Effector memory CD4-positive, alpha-beta T cell (primary cell): ENCODE data around the gene KRT83.

Experiments used
- DNase-seq, 3 donors: peaks; one replicate each; pipeline ENCODE4 v3.0.0-alpha.2; 2020
- H3K27ac ChIP-seq: 2 replicates; pipeline ENCODE4 v1.7.0; 2013; ENCODE audit warnings: mild to moderate bottlenecking, low read length, moderate library complexity; ENCODE audit not compliant: insufficient read depth, poor library complexity, severe bottlenecking
- H3K27me3 ChIP-seq: replicated peaks from 2 replicates; pipeline ENCODE4 v1.7.0; 2013; ENCODE audit warnings: mild to moderate bottlenecking, low read length; ENCODE audit not compliant: insufficient read depth, control insufficient read depth, poor library complexity, severe bottlenecking
- H3K36me3 ChIP-seq: 2 replicates; pipeline ENCODE4 v1.7.0; 2013; ENCODE audit warnings: mild to moderate bottlenecking, low read length, moderate library complexity; ENCODE audit not compliant: control insufficient read depth, insufficient read depth
- H3K4me1 ChIP-seq: 2 replicates; pipeline ENCODE4 v1.7.0; 2013; ENCODE audit warnings: low read length, mild to moderate bottlenecking; ENCODE audit not compliant: control insufficient read depth, insufficient read depth, poor library complexity, severe bottlenecking
- H3K4me3 ChIP-seq: 2 replicates; pipeline ENCODE4 v1.7.0; 2013; ENCODE audit warnings: low read length, low read depth, mild to moderate bottlenecking; ENCODE audit not compliant: insufficient read depth, poor library complexity, severe bottlenecking
- H3K9me3 ChIP-seq: 2 replicates; pipeline ENCODE4 v1.7.0; 2013; ENCODE audit warnings: mild to moderate bottlenecking, low read length, moderate library complexity; ENCODE audit not compliant: control insufficient read depth
- total RNA-seq, 3 donors: gene quantifications; one replicate each; lab custom pipeline; 2026; lab: John Stamatoyannopoulos, UW

The KRT83 gene
- 0 reads per million in 3 donors for total RNA-seq

DNA sequence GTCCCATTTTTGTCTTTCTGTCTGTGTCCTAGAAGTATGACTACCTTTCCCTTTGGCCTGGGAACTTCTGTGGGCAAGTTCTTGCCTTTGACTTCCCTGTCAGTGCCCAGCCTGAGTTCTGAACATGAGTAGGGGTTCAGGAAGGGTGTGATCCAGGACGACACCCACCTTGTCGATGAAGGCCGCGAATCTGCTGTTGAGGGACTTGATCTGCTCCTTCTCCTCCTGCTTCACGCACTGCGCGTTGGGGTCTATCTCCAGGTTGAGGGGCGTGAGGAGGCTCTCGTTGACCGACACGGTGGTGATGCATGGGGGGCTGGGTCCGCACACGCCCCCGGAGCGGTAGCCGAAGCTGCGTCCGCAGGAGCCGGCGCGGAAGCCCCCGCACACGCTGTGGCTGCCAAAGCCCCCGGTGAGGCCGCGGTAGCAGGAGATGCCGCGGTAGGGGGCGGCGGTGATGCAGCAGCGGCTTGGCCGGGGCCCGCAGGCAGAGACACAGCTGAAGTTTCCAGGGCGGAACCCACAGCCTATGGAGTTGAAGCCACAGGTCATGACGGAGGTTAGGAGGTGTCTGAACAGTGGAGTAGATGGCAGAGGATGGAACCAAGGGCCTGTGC lies at the start of gene KRT83:
TSS of gene KRT83 (minus strand) at position 615 of the 617 bp plus-strand sequence. CDS start at position 552, 63 bp downstream.
- Histone ChIP-seq H3K4me1 (no peaks in the 10 kb centered on the region), H3K27ac (no peak within 1 kb of the TSS)

DNA sequence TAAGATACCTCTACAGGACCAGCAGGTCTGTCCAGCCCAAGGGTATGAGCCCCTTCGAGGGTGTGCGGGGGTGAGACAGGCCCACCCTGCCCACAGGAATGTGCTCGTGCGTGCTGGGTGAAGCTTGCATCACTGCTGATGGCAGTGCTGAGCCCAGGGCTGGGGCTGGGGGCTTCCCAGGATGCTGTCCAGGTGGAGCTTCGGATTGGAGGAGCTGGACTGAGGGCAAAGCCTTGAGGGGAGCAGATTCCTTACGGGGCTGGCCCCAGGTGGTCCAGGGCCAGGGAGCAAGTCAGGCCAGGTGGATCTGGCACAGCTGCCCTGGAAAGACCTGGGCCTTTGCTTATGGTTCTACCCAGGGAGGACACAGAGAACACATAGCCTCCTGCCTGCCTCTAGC lies 48.6 kb upstream of the KRT83 start:
- no peak for DNase-seq
- Histone ChIP-seq H3K27ac (no peak overlapping the region), H3K27me3 (no peaks in the 10 kb centered on the region), H3K4me1 (no peaks in the 10 kb centered on the region), H3K9me3 (no peaks in the 10 kb centered on the region), H3K4me3 (no peak overlapping the region), H3K36me3 (no peaks in the 10 kb centered on the region)

More for the DNA sequence above, at the start of gene KRT83:
- H3K27me3 ChIP-seq = no peaks in the 10 kb centered on the region
- H3K9me3 ChIP-seq = no peaks in the 10 kb centered on the region
- no peaks in the 10 kb centered on the region for H3K36me3 ChIP-seq
- H3K4me3 ChIP-seq = no peak within 1 kb of the TSS
- no peak for DNase-seq

DNA sequence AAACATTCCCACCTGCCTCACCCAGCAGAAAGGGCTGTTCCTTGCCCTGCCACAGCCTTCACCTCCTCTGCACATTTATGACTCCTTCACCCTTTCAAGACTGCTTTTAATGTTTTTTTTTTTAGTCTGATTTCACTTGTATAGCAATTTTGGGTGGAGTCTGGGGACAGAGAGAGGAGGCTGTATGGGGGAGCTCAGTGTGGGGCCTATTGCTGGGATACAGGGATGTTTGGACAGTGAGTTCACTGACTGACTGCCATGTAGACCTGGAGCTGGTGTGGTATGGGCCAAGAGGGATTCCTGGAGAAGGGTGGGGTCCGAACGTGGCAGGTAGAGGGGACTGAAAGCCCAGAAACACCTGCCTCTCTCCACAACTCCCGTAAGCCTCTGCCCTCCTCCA lies 48.0 kb upstream of the KRT83 start:
- DNase-seq = no peak
- Histone ChIP-seq H3K36me3 (no peaks in the 10 kb centered on the region), H3K4me3 (no peak overlapping the region), H3K4me1 (no peaks in the 10 kb centered on the region), H3K9me3 (no peaks in the 10 kb centered on the region), H3K27me3 (no peaks in the 10 kb centered on the region), H3K27ac (no peak overlapping the region)

DNA sequence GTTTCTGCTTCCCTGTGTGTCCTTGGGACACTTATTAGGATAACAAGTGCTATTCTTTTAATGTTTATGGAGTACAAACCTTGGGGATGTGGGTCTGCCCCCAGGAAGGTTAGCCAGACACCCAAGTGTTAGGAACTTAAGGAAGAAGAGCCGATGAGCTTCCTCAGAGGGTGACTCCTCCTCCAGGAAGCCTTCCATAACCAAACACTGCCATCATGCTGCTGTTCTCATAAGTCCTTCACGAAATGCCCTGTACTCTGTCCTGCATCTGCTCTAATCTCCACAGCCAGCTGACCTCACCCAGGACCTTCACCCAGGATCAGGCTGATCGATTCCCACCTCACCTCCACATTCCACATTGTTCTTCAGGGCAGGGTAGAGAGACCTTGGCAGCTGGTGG lies 47.3 kb upstream of the KRT83 start:
- Histone ChIP-seq H3K9me3 (no peaks in the 10 kb centered on the region), H3K4me1 (no peaks in the 10 kb centered on the region), H3K27ac (no peak overlapping the region), H3K27me3 (no peaks in the 10 kb centered on the region), H3K36me3 (no peaks in the 10 kb centered on the region), H3K4me3 (no peak overlapping the region)
- DNase-seq = no peak

DNA sequence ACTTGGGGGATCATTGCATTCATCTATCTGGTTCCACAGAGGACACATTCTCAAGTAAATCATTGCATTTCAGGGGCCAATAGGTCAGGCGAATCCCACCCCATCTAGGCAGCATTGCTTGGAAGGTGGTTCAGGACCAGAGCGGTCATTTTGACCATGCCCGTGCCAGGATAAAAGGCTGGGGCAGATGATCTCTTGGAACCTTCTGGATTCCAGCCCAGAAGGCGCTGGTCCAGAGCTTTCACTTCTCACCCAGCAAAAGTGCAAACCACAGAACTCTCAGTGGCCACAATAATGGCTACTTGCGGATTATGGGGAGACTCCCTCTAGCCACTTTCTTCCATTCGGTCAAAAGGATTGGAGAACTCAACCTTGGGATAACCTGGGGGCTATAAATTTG lies 46.7 kb upstream of the KRT83 start:
- no peaks in the 10 kb centered on the region for H3K27me3 ChIP-seq
- no peak for DNase-seq
- no peak overlapping the region for H3K4me3 ChIP-seq
- H3K36me3 ChIP-seq = no peaks in the 10 kb centered on the region
- H3K27ac ChIP-seq = no peak overlapping the region
- H3K4me1 ChIP-seq = no peaks in the 10 kb centered on the region
- no peaks in the 10 kb centered on the region for H3K9me3 ChIP-seq

DNA sequence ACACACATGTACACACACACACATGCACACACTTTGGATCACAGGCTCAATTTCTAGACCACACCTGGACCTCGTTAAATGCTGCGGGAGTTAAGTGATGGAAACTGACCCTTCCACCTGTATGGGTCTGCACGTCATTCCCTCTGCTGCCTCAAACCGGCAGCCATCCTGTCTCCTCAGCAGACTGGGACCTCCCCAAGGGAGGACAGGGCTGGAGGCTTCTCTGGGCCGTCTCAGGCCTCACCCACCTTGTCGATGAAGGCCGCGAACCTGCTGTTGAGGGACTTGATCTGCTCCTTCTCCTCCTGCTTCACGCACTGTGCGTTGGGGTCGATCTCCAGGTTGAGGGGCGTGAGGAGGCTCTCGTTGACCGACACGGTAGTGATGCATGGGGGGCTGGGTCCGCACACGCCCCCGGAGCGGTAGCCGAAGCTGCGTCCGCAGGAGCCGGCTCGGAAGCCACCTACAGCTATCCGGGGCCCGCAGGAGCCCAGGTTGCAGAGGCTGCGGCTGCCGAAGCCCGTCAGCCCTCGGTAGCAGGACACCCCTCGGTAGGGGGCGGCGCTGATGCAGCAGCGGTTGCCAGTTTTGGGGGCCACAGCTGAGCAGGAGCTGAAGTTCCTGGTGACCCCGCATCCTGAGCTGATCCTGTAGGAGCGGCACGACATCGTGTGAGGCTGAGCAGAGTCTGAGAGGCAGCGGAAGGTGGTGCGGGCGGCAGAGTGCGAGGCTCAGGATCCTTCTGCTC lies 45.7 kb upstream of the KRT83 start, which contains the start of gene KRT85:
TSS of gene KRT85 (minus strand) at position 744 of the 748 bp plus-strand sequence. CDS start at position 668, 76 bp downstream.
- no peak within 1 kb of the TSS for H3K27ac ChIP-seq
- no peak for DNase-seq
- H3K27me3 ChIP-seq = no peaks in the 10 kb centered on the region
- no peaks in the 10 kb centered on the region for H3K4me1 ChIP-seq
- no peaks in the 10 kb centered on the region for H3K36me3 ChIP-seq
- H3K4me3 ChIP-seq = no peak within 1 kb of the TSS
- no peaks in the 10 kb centered on the region for H3K9me3 ChIP-seq

DNA sequence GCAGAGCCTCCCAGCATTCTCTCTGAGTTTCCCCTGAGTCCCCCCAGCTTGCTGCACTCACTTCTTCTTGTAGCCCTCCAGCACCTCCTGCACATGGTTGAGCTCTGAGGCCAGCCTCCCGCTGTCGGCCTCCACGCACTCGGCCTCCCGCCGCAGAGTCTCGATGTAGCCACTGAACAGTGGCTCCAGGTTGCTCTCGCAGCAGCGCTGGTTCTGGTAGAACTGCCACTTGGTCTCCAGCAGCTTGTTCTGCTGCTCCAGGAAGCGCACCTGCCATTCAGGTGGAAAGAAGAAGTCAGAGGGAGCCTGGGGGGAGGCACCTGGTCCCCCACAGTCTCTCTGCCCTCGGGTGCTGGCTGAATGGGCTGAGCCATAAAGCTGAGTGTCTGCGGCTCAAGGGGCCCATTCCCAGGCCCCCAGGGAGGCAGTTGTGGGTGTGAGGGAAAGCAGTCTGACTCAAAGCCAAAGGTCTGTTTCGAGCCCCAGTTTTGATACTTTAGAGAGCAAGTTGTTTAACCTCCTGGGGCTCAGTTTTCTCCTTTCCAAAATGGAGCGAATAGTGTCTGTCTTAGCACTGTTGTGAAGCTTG lies 43.8 kb upstream of the KRT83 start:
- Histone ChIP-seq H3K4me1 (no peaks in the 10 kb centered on the region), H3K27ac (no peak overlapping the region), H3K27me3 (no peaks in the 10 kb centered on the region), H3K4me3 (no peak overlapping the region), H3K9me3 (no peaks in the 10 kb centered on the region), H3K36me3 (no peaks in the 10 kb centered on the region)
- no peak for DNase-seq

DNA sequence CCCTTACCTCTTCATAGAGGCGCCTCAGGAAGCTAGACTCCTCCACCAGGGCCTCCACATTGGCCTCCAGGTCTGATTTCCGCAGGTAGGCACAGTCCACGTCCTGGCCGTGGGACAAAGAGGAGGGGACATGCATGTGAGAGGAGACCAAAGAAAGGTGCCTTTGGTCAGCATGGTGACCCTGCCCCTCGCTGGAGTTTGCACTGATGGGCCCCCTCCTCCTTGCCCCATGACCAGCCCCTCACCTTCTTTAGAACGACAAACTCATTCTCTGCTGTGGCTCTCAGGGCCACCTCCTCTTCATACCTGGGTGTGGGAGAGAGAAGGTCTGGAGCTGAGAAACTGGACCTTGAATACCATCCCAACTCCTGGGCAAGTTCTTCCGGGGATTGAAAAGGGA lies 42.9 kb upstream of the KRT83 start:
- H3K4me1 ChIP-seq = no peaks in the 10 kb centered on the region

DNA sequence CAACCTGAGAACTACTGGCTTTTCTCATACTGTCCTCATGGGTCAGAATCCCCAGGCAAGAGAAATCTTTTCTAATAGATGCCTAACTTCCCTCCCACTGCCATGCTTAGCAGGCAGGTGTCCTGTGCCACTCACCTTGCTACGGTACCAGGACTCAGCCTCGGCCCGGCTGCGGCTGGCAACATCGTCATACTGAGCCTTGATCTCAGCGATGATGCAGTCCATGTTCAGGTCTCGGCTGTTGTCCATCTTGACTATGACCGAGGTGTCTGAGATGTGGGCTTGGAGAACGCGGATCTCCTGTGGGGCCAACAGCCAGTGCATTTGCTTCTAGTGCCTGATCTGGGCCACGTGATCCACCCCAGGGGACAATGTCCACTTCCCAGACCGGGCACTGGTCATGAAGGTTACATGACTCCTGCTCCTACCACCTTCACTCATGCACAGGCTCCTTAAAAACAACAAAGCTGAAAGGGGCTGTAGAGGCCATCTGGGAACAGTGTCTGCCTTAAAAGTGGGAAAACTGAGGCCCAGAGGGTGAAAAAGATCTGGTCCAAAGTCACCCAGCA lies 42.0 kb upstream of the KRT83 start:
- no peaks in the 10 kb centered on the region for H3K9me3 ChIP-seq

More for the DNA sequence above, 42.9 kb upstream of the KRT83 start:
- no peaks in the 10 kb centered on the region for H3K9me3 ChIP-seq
- DNase-seq = no peak
- no peaks in the 10 kb centered on the region for H3K27me3 ChIP-seq
- H3K4me3 ChIP-seq = no peak overlapping the region
- no peak overlapping the region for H3K27ac ChIP-seq
- no peaks in the 10 kb centered on the region for H3K36me3 ChIP-seq

More for the DNA sequence above, 42.0 kb upstream of the KRT83 start:
- no peaks in the 10 kb centered on the region for H3K27me3 ChIP-seq
- no peak for DNase-seq
- no peak overlapping the region for H3K4me3 ChIP-seq
- no peaks in the 10 kb centered on the region for H3K36me3 ChIP-seq
- no peaks in the 10 kb centered on the region for H3K4me1 ChIP-seq
- H3K27ac ChIP-seq = no peak overlapping the region
